ENCODE measurements around the gene COX7A1.
"Not testable (repeated sequence)": the region's sequence is repeated elsewhere in the genome, so short reads cannot be mapped to it uniquely, and the experiment has no call there.

COX7A1 gene

GRCh38 chr19:36152352-36153091, at the start of gene COX7A1:
TSS of gene COX7A1 (minus strand) at chr19:36152447. CDS start at chr19:36152407, 40 bp downstream.
- FAIRE-seq (no peak), DNase-seq (ENCODE audit: low spot score) (no peak)

- no peak for DNase-seq (ENCODE audit: low spot score)
Observed at GRCh38 chr19:36201684-36202083, 49.4 kb upstream of the COX7A1 start.

GRCh38 chr19:36198119-36198518, 45.9 kb upstream of the COX7A1 start:
- DNase-seq (ENCODE audit: low spot score), result no peak
- no peak for FAIRE-seq

More at GRCh38 chr19:36201684-36202083, 49.4 kb upstream of the COX7A1 start:
- FAIRE-seq, result no peak

- FAIRE-seq (no peak), DNase-seq (ENCODE audit: low spot score) (no peak)
Observed at GRCh38 chr19:36196249-36196648, 44.0 kb upstream of the COX7A1 start.

- DNase-seq (ENCODE audit: low spot score); FAIRE-seq: not testable (repeated sequence)
Observed at GRCh38 chr19:36186722-36187121, 34.5 kb upstream of the COX7A1 start.

GRCh38 chr19:36183245-36183628, 31.0 kb upstream of the COX7A1 start:
- FAIRE-seq (no peak), DNase-seq (ENCODE audit: low spot score) (peak; percentile 35)

- FAIRE-seq (peak; percentile 42), DNase-seq (ENCODE audit: low spot score) (peak; percentile 63)
Observed at GRCh38 chr19:36182612-36183244, 30.5 kb upstream of the COX7A1 start.

GRCh38 chr19:36179077-36179476, 26.8 kb upstream of the COX7A1 start:
- FAIRE-seq; DNase-seq (ENCODE audit: low spot score): not testable (repeated sequence)

- not testable (repeated sequence) for DNase-seq (ENCODE audit: low spot score); FAIRE-seq
Observed at GRCh38 chr19:36173846-36174245, 21.6 kb upstream of the COX7A1 start.

GRCh38 chr19:36172852-36173251, 20.6 kb upstream of the COX7A1 start:
- FAIRE-seq (no peak), DNase-seq (ENCODE audit: low spot score) (no peak)

GRCh38 chr19:36169084-36169760, 17.0 kb upstream of the COX7A1 start:
- no peak for DNase-seq (ENCODE audit: low spot score)
- FAIRE-seq, result no peak

GRCh38 chr19:36163813-36164212, 11.6 kb upstream of the COX7A1 start:
- FAIRE-seq, result no peak
- DNase-seq (ENCODE audit: low spot score), result no peak

GRCh38 chr19:36160821-36161596, 8.8 kb upstream of the COX7A1 start:
- FAIRE-seq, result no peak
- no peak for DNase-seq (ENCODE audit: low spot score)

- no peak for DNase-seq (ENCODE audit: low spot score)
- no peak for FAIRE-seq
Observed at GRCh38 chr19:36153126-36153525, 879 bp upstream of the COX7A1 start.

GRCh38 chr19:36152019-36152351, 262 bp downstream of the COX7A1 start:
- FAIRE-seq (no peak), DNase-seq (ENCODE audit: low spot score) (no peak)

- DNase-seq (ENCODE audit: low spot score) (no peak), FAIRE-seq (peak; percentile 63)
Observed at GRCh38 chr19:36151144-36152018, 866 bp downstream of the COX7A1 start.

- DNase-seq (ENCODE audit: low spot score) (no peak), FAIRE-seq (no peak)
Observed at GRCh38 chr19:36150586-36150985, 1.7 kb downstream of the COX7A1 start.

GRCh38 chr19:36149673-36150406, 2.4 kb downstream of the COX7A1 start:
- no peak for FAIRE-seq
- DNase-seq (ENCODE audit: low spot score), result no peak

- DNase-seq (ENCODE audit: low spot score) (no peak), FAIRE-seq (no peak)
Observed at GRCh38 chr19:36144624-36145023, 7.6 kb downstream of the COX7A1 start.

- DNase-seq (ENCODE audit: low spot score), result no peak
- no peak for FAIRE-seq
Observed at GRCh38 chr19:36142496-36142895, 9.8 kb downstream of the COX7A1 start.
